Measurements from ENCODE around the gene HBA2.
"Not testable (repeated sequence)": the region's sequence is repeated elsewhere in the genome, so short reads cannot be mapped to it uniquely, and the experiment has no call there.

The HBA2 gene

DNA sequence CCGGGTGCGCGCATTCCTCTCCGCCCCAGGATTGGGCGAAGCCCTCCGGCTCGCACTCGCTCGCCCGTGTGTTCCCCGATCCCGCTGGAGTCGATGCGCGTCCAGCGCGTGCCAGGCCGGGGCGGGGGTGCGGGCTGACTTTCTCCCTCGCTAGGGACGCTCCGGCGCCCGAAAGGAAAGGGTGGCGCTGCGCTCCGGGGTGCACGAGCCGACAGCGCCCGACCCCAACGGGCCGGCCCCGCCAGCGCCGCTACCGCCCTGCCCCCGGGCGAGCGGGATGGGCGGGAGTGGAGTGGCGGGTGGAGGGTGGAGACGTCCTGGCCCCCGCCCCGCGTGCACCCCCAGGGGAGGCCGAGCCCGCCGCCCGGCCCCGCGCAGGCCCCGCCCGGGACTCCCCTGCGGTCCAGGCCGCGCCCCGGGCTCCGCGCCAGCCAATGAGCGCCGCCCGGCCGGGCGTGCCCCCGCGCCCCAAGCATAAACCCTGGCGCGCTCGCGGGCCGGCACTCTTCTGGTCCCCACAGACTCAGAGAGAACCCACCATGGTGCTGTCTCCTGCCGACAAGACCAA is at the start of gene HBA2:
TSS of gene HBA2 (plus strand) at position 503 of the 568 bp plus-strand sequence. CDS start at position 540, 37 bp downstream.
- FAIRE-seq: not testable (repeated sequence)

DNA sequence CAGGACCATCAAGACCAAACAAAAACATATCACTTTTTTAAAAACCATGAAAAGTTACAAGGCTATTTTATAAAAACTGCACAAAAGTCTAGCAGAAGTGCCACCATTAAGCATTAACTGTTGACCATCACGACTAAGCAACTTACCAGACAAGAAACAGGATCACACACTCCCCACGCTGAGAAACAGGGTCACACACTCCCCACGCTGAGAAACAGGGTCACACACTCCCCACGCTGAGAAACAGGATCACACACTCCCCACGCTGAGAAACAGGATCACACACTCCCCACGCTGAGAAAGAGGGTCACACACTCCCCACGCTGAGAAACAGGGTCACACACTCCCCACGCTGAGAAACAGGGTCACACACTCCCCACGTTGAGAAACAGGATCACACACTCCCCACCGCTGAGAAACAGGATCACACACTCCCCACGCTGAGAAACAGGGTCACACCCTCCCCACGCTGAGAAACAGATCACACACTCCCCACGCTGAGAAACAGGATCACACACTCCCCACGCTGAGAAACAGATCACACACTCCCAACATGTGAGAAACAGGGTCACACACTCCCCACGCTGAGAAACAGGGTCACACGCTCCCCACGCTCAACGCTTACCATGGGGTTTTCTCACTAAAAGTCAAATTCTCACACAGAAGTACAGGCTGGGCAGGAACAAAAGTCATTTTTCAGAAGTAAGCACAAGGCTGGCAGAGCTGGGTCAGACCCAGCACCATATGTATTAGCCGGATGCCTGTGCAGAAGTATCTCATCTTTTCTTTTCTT is 48.9 kb upstream of the HBA2 start:
- FAIRE-seq: not testable (repeated sequence)

DNA sequence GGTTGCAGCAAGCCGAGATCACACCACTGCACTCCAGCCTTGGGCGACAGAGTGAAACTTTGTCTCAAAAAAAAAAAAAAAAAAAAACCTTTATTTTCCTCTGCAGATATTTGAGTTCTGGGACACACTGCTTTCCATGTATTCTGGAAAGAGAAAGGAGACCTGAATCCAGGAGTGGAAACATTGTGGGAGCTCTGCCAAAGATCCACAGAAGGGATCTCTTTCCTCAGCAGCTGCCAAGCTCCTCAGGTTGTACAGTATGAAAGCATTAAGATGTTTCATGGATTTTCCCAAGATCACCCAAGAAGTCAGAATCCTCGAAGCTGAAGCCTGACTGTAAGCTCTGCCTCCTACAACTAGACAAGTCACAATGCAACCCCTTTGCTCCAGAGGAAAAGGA is 47.7 kb upstream of the HBA2 start:
- no peak for FAIRE-seq

DNA sequence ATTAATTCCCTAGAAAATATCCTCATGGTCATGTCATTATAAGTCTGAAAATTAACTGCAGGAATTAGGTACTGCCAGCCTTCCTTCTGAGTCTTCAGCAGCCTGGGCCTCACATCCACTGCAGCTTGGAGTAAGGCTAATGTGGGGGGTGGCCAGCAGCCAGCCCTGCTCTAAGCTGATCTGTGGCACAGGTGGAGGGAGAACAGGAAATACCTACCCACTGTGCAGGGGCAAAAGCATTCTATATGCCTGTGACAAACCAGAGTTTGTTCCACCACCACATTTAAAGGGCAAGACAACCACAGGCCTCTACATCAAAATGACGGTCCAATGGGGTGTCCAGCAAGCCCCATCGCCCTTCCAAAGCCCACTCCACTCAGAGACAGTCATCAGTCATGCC is 43.6 kb upstream of the HBA2 start:
- FAIRE-seq: no peak

DNA sequence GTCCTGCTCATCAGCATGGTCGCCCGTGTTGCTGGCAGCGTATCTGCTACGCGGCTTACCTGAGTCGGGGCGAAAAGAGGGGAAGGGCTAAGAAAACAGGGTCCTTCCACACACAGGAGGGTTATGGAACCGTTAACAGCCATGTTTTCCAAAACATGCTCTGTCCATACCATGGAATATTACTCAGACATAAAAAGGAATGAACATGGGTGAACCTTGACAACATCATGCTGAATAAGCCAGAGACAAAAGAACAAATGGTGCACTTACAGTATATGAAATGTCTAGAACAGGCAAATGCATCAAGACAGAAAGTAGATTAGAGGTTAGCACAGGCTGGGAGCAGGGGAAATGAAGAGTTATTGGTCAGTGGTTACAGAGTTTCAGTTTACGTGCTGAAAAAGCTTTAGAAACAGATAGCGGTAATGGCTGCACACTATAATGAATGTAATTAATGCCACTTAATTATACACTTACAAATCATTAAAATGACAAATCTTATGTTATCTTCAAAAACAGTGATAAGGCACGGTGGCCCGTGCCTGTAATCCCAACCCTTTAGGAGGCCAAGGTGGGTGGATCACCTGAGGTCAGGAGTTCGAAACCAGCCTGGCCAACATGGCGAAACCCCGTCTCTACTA is 42.0 kb upstream of the HBA2 start:
- FAIRE-seq: no peak

DNA sequence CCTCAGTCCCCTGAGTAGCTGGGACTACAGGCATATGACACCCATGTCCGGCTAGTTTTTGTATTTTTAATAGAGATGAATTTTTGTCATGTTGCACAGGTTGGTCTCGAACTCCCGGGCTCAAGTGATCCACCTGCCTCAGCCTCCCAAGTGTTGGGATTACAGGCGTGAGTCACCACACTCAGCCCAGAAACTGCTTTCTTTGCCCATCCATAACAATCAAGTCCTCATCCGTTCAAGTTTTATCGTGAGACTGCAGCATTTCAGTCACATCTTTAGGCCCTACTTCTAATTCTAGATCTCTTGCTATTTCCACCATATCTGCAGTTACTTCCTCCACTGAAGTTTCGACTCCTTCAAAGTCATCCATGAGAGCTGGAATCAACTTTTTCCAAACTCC is 40.6 kb upstream of the HBA2 start:
- no peak for FAIRE-seq

DNA sequence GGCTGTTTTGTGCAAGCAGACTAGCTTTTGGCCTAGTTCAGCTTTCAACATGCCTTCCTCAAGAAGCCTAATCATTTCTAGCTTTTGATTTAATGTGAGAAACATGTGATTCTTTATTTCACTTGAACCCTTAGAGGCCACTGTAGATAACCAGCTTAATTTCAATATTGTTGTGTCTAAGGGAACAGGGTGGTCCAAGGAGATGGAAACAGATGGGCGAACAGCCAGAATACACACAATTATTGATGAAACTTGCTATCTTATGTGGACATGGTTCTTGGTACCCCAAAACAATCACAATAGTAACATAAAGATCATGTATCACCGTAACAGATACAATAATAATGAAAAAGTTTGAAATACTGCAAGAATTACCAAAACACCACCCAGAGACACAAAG is 39.0 kb upstream of the HBA2 start:
- FAIRE-seq: no peak

DNA sequence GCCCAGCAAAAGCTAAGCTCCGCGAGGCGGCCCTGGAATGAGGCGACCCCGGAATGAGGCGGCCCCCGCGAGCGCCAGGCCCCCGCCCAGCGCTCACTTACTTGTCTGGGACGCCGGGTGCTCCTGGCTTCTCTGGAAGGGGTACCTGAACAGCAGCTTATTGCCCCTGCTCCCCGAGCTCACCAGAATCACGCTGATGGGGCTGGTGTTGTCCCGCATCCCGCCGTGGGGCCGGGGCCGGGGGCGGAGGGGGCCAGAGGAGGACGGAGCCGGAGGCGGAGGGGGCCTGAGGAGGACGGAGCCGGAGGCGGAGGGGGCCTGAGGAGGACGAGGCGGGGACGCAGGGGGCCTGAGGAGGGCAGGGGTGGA is 34.6 kb upstream of the HBA2 start:
- no peak for FAIRE-seq

DNA sequence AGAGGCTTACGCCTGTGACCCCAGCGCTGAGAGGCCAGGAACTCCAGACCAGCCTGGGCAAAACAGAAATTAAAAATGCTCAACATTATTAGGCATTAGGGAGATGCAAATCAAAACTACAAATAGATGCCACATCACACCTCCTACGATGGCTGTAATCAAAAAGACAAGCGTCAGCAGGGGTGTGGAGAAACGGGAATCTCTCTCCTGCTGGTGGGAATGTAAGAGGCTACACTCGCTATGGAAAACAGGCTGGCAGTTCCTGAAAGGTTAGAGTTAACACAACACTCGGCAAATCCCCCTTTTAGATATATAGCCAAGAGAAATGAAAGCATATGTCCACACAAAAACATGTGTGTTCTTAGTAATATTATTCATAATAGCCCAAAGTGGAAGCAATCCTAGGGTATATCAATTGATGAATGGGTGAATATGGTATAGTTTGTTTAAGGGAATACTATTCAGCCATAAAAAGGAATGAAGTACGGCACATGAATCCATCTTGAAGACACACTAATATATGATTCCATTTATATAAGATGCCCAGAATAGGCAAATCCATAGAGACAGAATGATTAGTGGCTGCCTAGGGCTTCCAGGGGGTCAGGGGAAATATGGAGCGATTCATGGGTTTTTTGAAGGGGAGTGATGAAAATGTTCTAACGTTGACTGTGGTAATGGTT is 32.4 kb upstream of the HBA2 start:
- no peak for FAIRE-seq

DNA sequence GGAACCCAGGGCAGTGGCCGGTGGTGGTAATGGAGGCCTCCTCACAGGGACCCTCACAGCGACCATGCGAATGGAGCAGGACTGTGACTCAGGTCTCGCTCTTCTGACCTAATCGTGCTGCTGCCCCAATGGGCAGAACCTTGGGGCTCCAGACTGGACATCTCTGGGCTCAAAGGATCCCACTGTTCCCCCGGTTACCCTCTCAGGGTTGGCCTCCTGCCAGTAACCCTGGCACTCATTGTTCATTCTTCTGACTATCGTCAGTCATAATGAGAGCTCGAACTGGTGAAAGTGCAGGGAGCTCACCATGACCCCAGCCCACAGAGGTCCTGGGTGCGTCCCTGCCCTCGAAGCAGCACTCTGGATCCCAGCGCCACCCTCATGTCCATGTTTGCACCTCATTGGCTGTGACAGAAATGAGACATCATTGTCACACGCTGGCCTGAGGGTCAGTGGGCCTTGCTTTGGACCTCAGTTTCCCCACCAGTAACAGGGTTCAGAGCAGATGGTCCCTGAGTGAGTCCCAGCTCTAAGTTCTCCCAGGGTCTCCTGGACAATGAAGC is 30.2 kb upstream of the HBA2 start:
- no peak for FAIRE-seq

DNA sequence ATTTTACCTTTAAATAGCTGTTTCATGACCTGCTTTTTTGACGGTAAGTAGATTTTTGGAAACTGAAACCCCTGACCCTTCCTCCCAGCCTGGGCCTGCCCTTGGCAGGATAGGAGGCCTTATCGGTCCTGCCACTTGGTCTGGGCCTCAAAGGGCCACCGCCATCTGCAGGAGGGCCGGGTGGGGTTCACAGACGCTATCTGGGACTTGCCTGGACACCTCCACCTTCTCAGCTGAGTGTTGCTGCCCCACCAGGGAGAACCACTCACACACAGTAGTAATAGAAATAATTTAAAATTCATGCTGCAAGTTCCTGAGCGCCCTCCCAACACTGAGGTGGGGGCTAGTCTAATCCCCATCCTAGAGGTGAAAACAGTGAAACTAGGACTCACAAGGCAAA is 29.6 kb upstream of the HBA2 start:
- no peak for FAIRE-seq

DNA sequence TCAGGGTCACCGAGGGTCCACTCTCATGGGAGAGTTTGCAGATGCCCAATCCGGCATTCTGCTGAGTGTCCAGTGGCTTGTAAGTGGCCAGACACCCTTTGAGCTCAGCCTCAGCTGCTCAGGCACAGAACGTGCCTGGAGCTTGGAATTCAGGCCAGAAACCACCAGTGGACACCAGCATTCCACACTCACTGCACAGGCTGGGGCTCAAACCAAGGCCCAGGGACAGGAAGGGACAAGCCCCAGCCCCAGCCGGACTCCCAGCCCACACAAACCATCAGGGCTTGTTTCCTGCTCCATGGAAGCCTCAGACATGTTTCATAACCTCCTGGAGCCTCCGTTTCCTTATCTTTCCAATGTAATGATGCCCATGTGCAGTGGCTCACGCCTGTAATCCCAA is 29.2 kb upstream of the HBA2 start:
- FAIRE-seq: no peak

DNA sequence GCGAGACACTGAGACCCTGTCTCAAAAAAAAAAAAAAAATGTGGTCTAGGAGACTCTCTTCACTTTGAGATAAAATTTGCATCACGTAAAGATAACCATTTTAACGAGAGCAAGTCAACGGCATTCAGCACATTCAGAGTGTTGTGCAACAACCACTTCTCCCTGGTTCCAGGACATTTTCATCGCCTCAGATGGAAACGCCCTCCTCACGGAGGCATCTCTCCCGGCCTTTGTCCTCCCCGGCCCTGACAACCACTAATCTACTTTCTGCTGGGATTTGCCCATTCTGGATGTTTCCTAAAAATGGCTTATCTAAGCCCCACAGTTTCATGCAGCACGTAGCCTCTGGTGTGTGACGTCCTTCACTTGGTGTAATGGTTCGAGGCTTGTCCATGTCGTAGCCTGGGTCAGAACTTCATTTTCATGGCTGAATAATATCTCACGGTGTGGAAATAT is 27.9 kb upstream of the HBA2 start:
- no peak for FAIRE-seq

DNA sequence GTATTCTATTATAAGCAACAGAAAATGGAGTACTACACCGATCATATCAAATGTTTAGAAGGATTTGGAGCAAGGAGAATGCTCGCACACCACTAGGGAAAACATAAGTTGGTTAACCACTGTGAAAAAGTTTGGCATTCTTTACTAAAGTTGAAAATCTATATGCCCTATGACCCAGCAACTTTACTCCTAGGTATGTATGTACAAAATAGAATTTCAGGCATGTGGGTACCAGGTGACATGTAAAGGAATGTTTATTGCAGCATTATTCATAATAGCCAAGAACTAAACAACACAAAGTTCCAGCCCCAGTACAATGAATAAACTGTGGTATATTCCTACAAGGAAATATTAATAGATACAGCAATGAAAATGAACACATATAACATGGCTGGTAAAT is 26.0 kb upstream of the HBA2 start:
- no peak for FAIRE-seq

DNA sequence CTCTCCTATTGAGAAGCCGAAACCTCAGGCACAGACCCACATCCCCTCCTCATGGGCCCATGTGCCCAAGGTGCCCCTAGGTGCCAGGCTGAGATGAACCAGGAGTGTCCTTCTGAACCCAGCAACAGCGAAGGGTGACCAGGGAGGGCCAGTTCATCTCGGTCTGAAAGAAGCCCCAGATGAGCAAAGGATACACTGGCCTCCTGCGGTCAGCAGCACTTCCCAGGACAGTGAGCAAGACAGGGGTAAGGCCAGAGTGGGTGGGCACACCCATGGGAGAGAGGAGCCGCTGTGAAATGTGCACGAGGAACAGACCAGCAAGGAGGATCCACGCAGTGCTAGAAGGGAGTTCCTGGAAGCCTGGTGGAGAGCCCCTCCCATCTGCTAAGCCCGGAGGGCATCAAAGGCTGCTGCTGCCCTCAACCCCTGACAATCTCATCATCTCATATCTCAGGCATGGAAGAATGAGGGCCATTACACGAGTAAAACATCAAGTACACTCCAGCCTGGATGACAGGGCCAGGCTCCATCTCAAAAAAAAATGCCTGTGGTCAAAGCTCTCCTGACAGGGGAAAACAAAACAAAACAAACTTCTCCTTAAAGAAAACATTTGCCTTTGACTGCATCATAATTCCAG is 23.5 kb upstream of the HBA2 start:
- no peak for FAIRE-seq

DNA sequence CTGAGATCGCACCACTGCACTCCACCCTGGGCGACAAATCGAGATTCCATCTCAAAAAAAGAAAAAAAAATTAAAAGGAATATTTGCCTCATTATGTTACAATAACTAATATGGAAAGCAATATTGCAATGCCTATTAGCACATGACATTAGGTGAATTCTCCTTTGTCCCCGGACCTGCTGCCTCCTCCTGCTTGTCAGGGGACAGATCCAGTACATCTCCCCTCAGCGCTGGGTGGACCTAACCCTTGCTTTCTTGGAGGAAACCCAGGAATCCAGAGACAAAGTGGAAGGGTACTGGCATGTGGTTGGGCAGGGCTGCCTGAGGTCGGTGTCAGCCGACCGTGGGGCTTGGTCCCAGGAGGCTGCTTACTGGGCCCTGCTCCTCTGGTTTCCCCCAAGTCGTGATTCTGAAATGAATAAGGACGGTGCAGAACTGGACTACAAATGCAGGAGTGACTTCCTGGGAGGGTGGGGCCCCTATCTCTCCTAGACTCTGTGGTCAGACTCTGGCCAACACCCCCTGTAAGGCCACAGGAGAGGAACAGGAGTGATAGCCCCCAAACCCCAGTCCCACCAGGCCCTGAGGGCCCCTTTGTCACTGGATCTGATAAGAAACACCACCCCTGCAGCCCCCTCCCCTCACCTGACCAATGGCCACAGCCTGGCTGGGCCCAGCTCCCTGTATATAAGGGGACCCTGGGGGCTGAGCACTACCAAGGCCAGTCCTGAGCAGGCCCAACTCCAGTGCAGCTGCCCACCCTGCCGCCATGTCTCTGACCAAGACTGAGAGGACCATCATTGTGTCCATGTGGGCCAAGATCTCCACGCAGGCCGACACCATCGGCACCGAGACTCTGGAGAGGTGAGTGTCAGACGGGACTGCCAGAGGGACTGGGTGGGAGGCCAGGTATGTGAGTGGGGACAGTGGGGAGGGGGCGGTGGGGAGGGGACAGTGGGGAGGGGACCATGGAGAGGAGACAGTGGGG is 20.2 kb upstream of the HBA2 start, which contains the start of gene HBZ:
TSS of gene HBZ (plus strand) at position 504 of the 988 bp plus-strand sequence. CDS start at position 770, 266 bp downstream.
- no peak for FAIRE-seq

DNA sequence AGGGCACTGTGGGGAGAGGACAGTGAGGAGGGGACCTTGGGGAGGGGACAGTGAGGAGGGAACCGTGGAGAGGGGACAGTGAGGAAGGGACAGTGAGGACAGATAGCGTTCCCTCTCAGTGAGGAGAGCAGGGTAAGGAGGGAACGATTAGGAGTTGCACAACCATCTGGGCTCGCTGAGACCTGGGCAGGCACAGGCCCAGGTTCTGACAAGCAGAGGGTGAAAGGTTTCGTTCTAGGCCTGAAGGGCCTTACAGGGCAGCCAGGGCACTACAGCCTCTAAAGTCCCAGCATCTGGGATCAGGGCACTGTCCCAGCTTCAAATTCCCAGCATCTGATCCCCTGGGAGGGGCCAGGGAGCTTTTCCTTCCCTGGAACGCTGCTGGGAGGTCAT is 19.6 kb upstream of the HBA2 start:
- not testable (repeated sequence) for FAIRE-seq

DNA sequence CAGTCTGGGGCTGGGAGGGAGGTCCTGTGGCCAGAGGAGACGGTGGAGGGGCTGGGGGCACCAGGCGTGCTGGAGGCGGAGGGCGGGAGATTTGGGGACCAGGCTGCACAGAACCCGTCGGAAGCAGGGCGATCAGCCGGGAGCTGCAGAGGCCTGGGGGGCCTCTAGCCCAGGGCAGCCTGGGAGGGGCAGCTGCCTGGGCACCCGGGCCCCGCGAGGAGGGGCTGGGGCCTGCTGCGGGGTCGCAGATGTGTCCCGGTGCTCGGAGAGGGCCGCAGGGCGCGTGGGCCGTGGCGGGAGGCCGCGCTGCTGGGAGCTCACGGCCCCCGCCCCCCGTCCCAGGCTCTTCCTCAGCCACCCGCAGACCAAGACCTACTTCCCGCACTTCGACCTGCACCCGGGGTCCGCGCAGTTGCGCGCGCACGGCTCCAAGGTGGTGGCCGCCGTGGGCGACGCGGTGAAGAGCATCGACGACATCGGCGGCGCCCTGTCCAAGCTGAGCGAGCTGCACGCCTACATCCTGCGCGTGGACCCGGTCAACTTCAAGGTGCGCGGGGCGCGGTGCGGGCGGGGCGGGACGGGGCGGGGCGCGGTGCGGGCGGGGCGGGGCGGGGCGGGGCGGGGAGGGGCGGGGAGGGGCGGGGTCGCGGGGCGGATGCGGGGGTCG is 19.0 kb upstream of the HBA2 start:
- not testable (repeated sequence) for FAIRE-seq

DNA sequence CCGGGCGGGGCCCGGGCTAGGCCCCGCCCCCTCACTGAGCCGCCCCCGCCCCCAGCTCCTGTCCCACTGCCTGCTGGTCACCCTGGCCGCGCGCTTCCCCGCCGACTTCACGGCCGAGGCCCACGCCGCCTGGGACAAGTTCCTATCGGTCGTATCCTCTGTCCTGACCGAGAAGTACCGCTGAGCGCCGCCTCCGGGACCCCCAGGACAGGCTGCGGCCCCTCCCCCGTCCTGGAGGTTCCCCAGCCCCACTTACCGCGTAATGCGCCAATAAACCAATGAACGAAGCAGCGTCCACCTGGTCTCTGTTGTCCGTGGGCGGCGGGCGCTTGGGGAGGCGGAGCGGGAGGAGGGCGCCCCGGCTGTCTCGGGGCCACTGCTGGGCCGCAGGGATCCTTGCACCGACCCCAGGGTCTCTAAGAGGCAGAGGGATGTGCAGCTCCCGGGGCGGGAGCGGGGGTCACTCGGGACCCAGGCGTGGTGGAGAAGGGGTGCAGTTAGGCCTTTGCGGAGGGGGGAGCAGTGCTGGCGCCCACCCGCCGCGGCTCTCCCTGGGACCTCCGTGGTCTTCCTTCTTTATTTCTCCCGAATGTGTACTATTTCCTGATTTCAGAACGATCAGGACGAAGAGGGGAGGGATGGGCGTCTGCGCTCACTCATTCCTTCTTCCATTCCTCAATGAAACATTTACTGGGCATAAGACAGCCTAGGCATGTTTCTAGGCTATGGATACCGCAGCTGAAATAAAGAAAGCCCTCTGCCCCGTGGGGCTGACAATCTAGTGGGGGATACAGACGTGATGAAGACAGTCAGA is 18.3 kb upstream of the HBA2 start:
- FAIRE-seq: no peak

DNA sequence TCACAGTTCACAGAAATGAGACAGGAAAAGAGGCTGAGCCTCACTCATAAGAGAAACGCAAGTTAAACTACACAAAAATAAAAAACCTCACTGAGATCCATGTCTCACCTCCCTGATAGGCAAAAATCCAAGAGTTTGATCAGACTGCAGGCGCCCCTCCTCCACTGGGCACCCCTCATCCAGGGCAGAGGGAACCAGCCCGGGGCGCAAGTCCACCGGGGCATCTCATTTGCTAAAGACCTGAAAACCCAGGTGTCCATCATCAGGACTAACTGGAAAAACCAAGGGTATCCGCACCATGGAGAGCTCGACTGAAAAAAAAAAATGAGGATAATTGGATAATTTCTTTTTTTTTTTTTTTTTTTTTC is 17.7 kb upstream of the HBA2 start:
- no peak for FAIRE-seq
